Skin of body (tissue), 2 donors: Measurements from ENCODE around the gene BRAP. TPM values are rescaled to one million over a fixed set of nuclear protein-coding genes. Genes with fewer than 3 reads are reported as not detected.
A peak's percentile ranks its signal among the peaks of the same experiment; 100 is the strongest.
"Not testable (repeated sequence)": the region's sequence is repeated elsewhere in the genome, so short reads cannot be mapped to it uniquely, and the experiment has no call there.

Experiments used
- DNase-seq: peaks from one replicate; lab custom pipeline; 2025; lab: John Stamatoyannopoulos, UW
- total RNA-seq: library from RNA; depleted of rRNA; stranded (reverse); fragments of >200 nt; gene quantifications from one replicate; pipeline ENCODE4 v1.2.3, GENCODE V29; 2014

BRAP gene
- total RNA-seq, result 13.8 TPM

- peak; percentile 85 for DNase-seq
Observed at GRCh38 chr12:111685811-111686573, at the start of gene BRAP, which contains the start of gene ACAD10. BRAP (minus strand) TSS chr12:111685956; CDS start chr12:111685792, 164 bp downstream. ACAD10 (plus strand) TSS chr12:111686053; CDS start chr12:111692710, 6,657 bp downstream.

DNA sequence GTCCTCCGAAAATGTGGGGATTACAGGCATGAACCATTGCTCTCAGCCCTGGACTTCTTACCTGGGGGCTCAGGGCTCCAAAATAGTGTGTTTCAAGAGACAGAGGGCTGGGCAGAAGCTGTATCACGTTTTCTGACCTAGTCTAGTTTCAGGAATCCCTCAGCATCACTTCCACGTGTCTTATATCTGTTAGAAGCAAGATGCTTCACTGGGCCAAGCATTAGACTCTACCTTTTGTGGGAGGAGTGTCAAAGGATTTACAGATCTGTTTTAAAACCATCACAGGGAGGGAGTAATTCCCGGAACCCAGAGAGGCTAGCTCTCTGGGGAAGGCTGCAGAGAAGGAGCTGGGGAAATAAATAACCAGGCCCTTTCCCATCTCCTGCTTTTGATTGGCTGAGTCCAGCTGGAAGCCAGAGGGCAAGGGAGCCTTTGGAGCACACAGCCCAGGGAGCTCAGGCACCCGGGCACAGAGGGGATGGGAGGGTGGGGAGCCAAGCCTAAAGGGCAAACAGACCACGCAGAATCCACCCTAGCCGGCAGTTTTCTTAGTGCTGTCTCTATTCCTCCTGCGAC is 47.7 kb upstream of the BRAP start:
- no peak for DNase-seq

- no peak for DNase-seq
Observed at GRCh38 chr12:111732786-111733185, 47.0 kb upstream of the BRAP start.

GRCh38 chr12:111730420-111730819 is 44.7 kb upstream of the BRAP start:
- no peak for DNase-seq

GRCh38 chr12:111728795-111729194 is 43.0 kb upstream of the BRAP start:
- no peak for DNase-seq

GRCh38 chr12:111723646-111724360 is 38.0 kb upstream of the BRAP start:
- not testable (repeated sequence) for DNase-seq

- DNase-seq, result no peak
Observed at GRCh38 chr12:111720457-111720856, 34.7 kb upstream of the BRAP start.

DNA sequence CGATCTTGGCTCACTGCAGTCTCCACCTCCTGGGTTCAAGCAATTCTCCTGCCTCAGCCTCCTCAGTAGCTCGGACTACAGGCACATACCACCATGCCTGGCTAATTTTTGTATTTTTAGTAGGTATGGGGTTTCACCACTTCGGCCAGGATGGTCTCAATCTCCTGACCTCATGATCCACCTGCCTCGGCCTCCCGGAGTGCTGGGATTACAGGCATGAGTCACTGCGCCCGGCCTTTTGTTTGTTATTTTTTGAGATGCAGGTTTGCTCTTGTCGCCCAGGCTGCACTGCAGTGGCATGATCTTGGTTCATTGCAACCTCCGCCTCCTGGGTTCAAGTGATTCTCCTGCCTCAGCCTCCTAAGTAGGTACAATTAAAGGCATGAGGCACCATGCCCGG is 33.6 kb upstream of the BRAP start:
- DNase-seq, result not testable (repeated sequence)

DNA sequence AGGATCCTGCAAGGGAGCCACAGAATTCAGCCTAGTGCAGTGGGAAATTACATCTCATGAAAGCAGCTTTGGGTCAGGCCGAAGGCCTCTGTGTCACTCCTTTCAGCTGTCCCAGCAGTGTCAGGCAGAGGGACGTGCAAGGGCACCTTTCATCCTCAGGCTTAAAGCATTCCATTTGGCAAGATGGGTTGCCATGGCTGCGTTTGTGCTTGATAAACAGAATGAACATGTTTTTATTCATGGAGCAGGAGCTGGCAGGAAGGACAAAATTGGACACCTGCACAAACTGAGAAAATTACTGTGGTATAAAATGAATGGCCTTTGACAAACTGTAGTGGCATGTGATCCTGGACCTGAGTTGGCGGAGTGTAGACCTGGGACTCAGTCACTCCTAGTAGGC is 29.5 kb upstream of the BRAP start:
- DNase-seq, result no peak

DNA sequence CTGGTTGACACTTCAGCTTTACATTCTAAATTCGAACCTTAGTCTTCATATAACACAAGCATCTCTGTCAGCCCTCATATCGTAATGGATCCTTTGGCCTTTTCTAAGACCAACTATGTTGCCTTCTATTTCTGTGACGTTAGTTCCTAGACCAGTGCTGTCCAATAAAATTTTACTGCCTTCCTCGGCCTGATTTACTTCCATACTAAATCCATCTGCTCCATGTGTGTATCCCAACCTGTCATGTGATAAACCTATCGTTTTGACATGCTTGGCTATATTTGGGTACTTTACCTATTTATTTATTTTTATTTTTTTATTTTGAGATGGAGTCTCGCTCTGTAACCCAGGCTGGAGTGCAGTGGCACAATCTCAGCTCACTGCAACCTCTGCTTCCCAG is 20.4 kb upstream of the BRAP start:
- no peak for DNase-seq

DNA sequence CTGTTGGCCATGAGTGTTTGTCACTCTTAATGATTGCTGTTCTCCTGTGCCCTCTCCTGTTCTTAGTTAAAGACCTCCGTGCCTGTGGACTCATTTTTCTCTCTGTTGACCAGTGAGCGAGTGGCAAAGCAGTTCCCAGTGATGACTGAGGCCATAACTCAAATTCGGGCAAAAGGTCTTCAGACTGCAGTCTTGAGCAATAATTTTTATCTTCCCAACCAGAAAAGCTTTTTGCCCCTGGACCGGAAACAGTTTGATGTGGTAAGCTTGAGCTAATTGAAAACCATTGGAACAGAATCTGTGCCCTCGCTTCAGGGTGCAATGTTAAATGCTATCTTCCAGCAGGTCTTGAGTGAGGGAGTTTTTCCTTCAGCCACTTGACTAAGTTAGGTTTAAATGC is 19.9 kb upstream of the BRAP start:
- no peak for DNase-seq

GRCh38 chr12:111699962-111700361 is 14.2 kb upstream of the BRAP start:
- DNase-seq, result no peak

DNA sequence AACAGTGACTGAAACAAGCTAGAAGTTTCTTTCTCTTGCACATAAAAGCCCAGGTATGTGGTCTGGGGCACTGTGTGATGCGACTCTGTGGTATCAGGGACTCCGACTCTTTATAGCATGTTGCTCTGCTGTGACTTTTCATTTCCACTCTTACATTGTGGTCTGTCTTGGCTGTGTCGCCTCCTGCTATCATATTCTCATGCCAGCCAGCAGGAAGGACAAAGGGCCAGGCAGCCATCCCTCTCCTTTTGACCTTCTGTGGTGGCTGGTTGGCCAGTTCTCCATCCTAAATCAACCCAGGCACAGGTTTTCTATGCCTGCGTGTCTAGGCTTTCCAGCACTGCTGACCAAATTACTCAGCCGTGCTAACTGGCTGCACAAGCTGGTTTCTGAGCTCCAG is 8.1 kb upstream of the BRAP start:
- no peak for DNase-seq

DNA sequence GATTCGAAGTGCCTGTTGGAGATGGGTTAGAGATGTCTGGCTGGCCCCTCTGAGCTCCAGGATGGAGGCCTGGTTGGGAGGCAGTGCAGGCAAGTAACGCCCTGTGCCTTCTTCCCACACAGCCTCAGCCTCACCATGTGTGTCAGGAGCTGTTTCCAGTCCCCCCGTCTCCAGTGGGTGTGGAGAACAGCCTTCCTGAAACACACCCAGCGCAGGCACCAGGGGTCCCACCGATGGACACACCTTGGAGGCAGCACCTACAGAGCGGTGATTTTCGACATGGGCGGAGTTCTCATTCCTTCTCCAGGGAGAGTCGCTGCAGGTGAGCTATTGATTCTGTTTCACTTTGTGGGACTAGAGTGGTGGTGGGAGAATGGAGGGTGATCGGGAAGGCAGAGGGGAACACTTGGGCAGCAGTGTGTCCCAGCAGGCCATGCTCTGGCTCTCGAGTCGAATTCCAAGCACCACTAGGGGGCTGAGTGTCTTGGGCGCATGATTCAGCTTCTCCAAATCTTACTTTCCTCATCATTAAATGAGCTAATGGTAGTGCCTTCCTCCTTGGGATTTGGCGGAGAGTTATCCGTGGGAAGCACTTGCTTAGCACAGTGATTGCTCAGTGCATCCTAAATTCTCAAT is 6.9 kb upstream of the BRAP start:
- DNase-seq, result no peak

- no peak for DNase-seq
Observed at GRCh38 chr12:111691262-111691661, 5.5 kb upstream of the BRAP start.

DNA sequence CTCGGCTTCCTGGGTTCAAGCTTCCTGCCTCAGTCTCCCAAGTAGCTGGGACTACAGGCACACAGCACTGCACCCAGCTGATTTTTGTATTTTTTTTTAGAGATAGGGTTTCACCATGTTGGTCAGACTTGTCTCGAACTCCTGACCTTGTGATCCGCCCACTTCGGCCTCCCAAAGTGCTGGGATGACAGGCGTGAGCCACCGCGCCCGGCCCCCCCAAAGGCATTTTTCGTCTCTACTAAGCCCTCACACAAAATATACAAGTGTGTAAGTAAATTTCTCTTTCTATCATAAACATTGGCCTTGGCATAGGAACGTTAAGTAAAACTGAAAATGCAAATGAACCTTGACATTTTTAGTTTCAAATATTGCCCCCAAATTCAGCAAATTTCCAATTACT is 2.2 kb upstream of the BRAP start:
- DNase-seq, result no peak

DNA sequence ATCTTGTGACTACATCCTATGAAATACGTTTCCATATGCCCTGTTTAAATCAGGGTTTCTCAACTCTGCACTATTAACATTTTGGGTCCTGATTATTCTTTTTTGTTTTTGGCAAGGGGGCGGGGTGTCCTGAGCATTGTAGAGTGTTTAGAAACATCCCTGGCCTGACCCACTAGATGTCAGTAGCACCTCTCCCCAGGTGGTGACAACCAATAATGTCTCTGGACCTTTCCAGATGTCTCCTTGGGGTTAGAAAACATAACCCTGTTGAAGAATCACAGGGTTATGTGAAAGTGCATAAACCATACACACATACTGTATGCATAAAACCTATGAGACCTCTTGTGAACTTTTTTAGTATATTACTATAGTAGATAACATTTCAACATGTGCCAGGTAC is 1.5 kb upstream of the BRAP start:
- no peak for DNase-seq

DNA sequence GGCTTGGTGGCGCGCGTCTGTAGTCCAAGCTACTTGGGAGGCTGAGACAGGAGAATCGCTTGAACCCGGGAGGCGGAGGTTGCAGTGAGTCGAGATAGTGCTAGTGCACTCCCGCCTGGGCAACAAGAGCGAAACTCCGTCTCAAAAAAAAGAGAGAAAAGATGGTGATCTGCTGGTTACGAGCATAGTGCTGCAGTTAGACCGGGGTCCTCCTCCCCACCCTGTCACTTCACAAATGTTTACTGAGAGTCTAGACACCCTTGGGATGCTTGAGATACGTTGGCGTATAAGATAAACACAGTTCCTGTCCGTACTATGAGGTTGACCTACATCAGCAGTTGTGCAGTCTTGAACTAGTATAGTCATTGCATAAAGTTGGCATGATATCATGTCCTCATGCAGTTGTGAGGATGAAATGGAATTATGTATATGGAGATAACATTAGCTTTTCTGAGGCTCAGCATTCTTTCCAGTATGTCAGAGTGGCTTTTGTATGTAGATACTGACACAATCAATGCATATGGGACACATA is 884 bp upstream of the BRAP start:
- no peak for DNase-seq

- no peak for DNase-seq
Observed at GRCh38 chr12:111685322-111685810, 390 bp downstream of the BRAP start.

- DNase-seq, result not testable (repeated sequence)
Observed at GRCh38 chr12:111684485-111685198, 1.1 kb downstream of the BRAP start.

DNA sequence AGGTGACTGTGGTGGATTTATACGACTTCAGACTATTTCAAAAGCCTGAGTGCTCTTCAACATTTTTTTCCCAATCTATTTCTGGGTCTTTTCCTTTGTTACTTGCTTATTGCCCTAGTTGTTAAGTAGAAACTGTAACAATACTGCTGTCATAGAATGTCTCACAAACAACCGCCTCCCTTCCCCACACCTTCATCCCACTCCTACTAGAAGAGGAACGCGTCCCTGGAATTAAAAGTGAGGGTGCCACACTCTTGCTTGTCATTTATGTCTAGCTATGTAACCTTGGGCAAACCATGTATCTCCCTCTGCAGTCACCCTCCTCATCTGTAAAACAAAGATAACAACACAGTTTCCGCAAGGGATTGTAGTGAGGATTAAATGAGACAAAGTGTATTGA is 8.6 kb downstream of the BRAP start:
- no peak for DNase-seq
